ENCODE data around the gene ZNF18.

ZNF18 gene

GRCh38 chr17:11997147-11997971 is at the start of gene ZNF18:
Gene ZNF18, minus strand, starts transcription at chr17:11997475. Its CDS starts 4,646 bp downstream, at chr17:11992829.
- DNase-seq (ENCODE audit: low read depth) = peak; percentile 93

- no peak for DNase-seq (ENCODE audit: low read depth)
Observed at GRCh38 chr17:12046786-12047185, 49.5 kb upstream of the ZNF18 start.

- DNase-seq (ENCODE audit: low read depth) = no peak
Observed at GRCh38 chr17:12043702-12044101, 46.4 kb upstream of the ZNF18 start.

GRCh38 chr17:12041312-12041711 is 44.0 kb upstream of the ZNF18 start:
- no peak for DNase-seq (ENCODE audit: low read depth)

GRCh38 chr17:12040478-12040877 is 43.2 kb upstream of the ZNF18 start:
- DNase-seq (ENCODE audit: low read depth) = no peak

- no peak for DNase-seq (ENCODE audit: low read depth)
Observed at GRCh38 chr17:12037970-12038369, 40.7 kb upstream of the ZNF18 start.

GRCh38 chr17:12035673-12036072 is 38.4 kb upstream of the ZNF18 start:
- no peak for DNase-seq (ENCODE audit: low read depth)

GRCh38 chr17:12034538-12034937 is 37.3 kb upstream of the ZNF18 start:
- no peak for DNase-seq (ENCODE audit: low read depth)

- no peak for DNase-seq (ENCODE audit: low read depth)
Observed at GRCh38 chr17:12028611-12029010, 31.3 kb upstream of the ZNF18 start.

- DNase-seq (ENCODE audit: low read depth) = no peak
Observed at GRCh38 chr17:12027658-12028057, 30.4 kb upstream of the ZNF18 start.

- no peak for DNase-seq (ENCODE audit: low read depth)
Observed at GRCh38 chr17:12024327-12024726, 27.1 kb upstream of the ZNF18 start.

GRCh38 chr17:12022310-12022709 is 25.0 kb upstream of the ZNF18 start:
- DNase-seq (ENCODE audit: low read depth) = no peak

GRCh38 chr17:12021623-12022140 is 24.4 kb upstream of the ZNF18 start:
- no peak for DNase-seq (ENCODE audit: low read depth)

GRCh38 chr17:12020642-12021622 is 23.7 kb upstream of the ZNF18 start, which contains the start of gene MAP2K4:
Gene MAP2K4, plus strand, starts transcription at chr17:12020877. Its CDS starts 10 bp downstream, at chr17:12020887.
- DNase-seq (ENCODE audit: low read depth) = peak; percentile 93

GRCh38 chr17:12007466-12007865 is 10.2 kb upstream of the ZNF18 start:
- no peak for DNase-seq (ENCODE audit: low read depth)

GRCh38 chr17:11999696-12000095 is 2.4 kb upstream of the ZNF18 start:
- DNase-seq (ENCODE audit: low read depth) = no peak

GRCh38 chr17:11997972-11998233 is 628 bp upstream of the ZNF18 start:
- no peak for DNase-seq (ENCODE audit: low read depth)

GRCh38 chr17:11996722-11997146 is 541 bp downstream of the ZNF18 start:
- DNase-seq (ENCODE audit: low read depth) = peak; percentile 34

- no peak for DNase-seq (ENCODE audit: low read depth)
Observed at GRCh38 chr17:11991461-11991860, 5.8 kb downstream of the ZNF18 start.

GRCh38 chr17:11990363-11990983 is 6.8 kb downstream of the ZNF18 start:
- DNase-seq (ENCODE audit: low read depth) = no peak

- no peak for DNase-seq (ENCODE audit: low read depth)
Observed at GRCh38 chr17:11986942-11987329, 10.3 kb downstream of the ZNF18 start.

Measured in activated gamma-delta T cell treated with anti-CD3 and anti-CD28 coated beads, Interleukin-2, amount 50 U/mL, for 16 hours (primary cell).